A549 treated with DMSO at 1 μM for 4 hours (cell line): Measurements from ENCODE around the gene MID1. TPM values are rescaled to one million over a fixed set of nuclear protein-coding genes. Genes with fewer than 3 reads are reported as not detected.

Experiments used
- total RNA-seq: library from RNA; stranded (reverse); fragments of 200-300 nt; extraction: Qiagen RNA extraction; gene quantifications from 5 replicates; pipeline ENCODE4 v1.2.3, GENCODE V29; 2022; ENCODE audit warnings: low read depth

The MID1 gene, protein sequence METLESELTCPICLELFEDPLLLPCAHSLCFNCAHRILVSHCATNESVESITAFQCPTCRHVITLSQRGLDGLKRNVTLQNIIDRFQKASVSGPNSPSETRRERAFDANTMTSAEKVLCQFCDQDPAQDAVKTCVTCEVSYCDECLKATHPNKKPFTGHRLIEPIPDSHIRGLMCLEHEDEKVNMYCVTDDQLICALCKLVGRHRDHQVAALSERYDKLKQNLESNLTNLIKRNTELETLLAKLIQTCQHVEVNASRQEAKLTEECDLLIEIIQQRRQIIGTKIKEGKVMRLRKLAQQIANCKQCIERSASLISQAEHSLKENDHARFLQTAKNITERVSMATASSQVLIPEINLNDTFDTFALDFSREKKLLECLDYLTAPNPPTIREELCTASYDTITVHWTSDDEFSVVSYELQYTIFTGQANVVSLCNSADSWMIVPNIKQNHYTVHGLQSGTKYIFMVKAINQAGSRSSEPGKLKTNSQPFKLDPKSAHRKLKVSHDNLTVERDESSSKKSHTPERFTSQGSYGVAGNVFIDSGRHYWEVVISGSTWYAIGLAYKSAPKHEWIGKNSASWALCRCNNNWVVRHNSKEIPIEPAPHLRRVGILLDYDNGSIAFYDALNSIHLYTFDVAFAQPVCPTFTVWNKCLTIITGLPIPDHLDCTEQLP
- total RNA-seq, result 34.9 to 64.0 TPM (median 58.8 TPM) in 5 replicates

DNA sequence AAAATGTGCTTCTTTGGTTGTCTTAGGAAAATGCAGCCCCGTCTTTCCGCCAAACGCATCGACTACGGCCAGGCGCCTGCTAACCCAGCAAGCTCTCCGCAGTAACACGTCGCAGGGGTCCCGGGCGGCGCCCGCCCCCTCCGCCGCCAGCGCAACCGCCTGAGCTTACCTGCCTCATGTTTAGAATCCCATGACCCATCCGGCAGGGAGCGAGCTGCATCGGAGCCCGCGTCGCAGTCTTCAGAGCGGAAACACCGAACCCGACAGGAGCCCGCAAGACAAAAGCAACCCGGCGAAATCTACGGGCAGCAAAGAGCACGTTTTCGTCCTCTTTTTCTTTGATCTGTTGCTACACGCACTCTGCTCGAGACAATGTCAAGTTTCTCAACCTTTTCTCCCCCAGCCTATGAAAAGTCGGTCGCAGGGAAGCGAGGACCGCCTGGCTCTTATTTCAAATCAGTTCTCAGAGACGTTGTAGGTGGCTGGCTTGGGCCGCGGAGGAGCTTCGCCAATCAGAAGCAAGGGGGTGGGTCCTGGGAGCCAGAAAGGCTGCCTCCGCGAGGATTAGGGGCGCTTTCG lies at the start of gene MID1:
Gene MID1 (minus strand): TSS at position 465 of the 579 bp plus-strand sequence. CDS start 53,038 bp downstream, outside the sequence.

